HG02798 (cell line): Measurements from ENCODE around the gene SLC9A8.

Experiments
- ATAC-seq: cut with Tn5 transposase; IDR thresholded peaks from one replicate; pipeline ENCODE4 v1.9.1; 2021; ENCODE audit warnings: mild to moderate bottlenecking; ENCODE audit not compliant: unreplicated experiment, poor library complexity

Gene SLC9A8

DNA sequence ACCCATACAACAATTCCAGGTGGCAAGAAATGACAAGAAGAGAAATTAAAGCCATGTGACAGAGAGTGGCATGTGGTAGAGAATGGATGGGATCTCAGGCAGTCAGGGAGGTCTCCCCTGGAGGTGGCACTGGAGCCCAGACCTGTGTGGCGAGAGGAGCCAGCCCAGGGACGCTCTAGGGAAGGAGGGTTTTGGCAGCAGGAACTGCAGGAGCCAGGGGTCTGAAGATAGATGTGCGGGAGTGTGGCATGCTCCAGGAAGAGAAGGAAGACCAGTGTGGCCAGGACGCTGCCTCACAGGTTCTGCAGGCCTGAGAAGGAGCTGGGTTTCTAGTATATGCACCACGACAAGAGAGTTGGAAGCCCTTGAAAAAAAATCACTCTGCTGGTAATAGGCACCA lies 57.6 kb downstream of the SLC9A8 start:
- no peak for ATAC-seq

DNA sequence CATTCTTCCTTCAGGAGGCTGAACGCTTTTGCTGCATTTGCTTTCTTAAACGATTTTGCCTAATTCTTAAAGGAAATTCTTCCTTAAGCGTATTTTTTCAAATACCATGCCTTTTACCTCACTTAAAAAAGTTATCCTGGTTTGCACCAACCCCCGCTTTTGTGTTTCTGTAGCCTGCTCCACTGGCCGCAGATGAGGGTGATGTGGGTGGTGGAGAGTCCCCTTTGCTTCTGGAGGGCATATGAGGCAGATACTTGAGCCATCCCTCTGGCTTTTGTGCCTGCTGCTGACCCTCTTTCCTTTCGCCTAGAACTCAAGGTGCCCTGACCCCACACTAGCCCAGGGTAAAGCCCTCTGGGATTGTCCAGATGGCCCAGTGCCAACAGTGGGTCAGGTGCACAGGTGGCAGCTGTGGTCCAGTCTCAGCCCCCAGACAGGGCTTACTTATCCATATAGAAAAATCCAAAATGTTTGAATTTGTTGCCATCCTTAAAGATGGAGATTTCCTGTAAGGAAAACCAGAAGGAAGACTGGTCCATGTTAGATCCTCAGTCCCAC lies 58.8 kb downstream of the SLC9A8 start:
- ATAC-seq, result no peak

DNA sequence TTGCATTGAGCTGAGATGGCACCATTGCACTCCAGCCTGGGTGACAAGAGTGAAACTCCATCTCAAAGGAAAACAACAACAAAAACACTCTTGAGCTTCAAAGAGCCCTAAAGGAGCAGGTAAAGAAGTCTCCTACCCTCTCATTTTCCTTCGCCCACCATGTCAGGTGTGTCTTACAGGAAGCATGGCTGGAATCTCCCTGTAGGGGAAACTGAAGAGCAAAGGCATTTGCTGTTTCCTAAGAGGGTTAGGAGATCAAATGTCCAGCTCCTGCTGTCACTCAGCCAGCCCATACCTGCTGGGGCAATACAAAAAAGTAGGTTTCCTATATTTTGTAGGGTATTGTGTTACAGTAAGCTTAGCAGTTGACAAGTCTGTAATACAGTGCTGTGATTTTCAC lies 59.4 kb downstream of the SLC9A8 start:
- ATAC-seq, result no peak

DNA sequence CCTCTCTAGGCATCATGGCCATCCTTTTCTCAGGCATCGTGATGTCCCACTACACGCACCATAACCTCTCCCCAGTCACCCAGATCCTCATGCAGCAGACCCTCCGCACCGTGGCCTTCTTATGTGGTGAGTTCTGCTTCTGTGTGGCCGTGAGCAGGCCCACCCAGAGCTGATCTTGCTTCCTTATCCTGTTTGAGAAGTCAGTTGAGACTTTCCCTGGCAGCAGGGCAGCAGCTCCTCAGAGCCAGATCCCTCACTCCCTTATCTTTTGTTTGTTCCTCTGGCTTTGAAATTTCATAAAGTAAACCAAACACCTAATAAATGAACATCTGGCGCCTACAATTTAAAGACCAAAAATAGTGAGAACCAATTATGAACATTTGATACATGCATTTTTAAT lies 62.1 kb downstream of the SLC9A8 start:
- no peak for ATAC-seq

DNA sequence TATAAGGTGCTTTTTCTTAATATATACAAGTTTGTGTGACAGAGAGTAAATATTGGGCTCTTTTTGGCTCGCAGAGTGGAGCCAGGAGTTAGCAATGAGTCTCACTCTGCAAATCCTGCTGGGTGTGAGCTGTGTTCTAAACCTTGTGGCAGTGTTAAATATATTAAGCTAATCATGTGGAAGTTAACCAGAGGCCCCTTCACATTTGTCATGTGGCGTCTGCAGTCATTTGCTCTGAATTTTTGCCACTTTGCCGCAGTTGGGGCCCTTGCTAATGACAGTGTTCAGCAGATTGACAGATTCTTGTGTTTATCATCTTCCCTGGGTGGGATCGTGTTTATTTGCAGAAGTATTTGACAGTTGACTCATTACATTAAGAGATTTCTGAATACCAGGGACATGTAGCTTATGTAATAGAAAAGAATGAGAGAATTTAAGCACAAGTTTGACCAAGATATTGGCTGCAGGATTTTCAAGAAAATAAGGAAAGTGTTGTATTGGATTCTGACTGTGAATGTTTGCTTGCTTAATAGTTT lies 64.8 kb downstream of the SLC9A8 start:
- no peak for ATAC-seq

DNA sequence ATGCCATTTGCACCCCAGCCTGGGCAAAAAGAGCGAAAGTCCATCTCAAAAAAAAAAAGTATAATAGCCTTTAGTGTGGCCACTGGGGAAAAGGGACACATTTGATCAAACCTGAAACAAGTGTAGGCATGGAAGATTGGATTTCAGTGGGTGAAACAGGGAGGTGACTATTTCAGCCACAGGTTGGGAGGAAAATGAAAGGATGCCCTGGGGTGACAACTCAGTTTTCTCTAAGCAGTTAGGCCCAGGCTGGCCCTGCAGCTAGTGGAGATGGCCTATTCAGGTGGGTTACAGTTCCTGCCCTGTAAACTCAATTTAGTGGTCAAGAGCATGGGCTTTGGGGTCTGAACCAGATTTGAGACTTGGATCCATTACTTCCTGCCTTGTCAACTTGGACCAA lies 66.3 kb downstream of the SLC9A8 start:
- ATAC-seq, result no peak

DNA sequence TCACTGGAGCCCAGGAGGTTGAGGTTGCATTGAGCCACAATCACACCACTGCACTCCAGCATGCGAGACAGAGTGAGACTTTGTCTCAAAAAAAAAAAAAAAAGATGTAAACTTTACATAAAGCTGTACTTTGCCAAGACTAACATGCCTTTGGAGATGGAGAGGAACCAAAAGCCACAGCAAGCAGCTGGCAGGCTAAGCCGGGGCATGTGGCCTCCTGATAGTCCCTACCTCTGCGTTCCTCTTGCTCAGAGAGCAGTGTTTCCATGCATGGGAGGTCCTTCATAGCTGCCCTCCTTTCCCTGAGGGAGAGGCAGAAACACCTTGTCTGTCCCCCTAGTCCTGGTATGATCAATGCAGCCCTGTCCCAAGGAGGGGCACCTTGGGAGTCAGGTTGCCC lies 67.5 kb downstream of the SLC9A8 start:
- ATAC-seq, result no peak

DNA sequence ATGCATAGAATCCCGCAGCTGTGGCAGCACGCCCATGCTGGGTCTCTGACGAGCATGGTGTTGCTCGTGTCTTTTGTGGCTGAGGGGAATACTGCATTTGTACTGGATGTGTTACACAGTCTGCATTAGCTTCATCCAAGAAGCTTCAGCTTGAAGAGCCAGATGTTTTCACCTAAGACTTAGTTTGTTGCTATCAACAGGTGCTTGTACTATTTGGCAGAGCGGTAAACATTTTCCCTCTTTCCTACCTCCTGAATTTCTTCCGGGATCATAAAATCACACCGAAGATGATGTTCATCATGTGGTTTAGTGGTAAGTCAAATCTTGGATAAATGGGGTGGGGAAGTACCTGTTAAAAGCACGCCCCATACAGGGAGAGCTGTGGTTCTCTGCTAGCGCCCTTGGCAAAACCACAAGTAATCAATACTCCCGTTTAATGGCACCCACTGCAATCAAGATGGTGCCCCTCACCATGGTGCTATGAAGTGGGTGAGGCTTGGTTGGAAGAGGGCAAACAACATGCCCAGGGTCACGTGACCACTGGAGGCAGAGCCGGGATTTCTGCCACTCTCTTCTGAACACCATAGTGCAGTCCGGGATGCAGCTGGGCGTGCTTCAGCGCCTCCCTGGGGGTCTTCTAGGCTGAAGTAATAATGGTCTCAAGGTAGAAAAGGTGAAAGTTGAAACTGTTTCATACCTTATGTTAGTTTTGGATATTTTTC lies 68.3 kb downstream of the SLC9A8 start:
- no peak for ATAC-seq

DNA sequence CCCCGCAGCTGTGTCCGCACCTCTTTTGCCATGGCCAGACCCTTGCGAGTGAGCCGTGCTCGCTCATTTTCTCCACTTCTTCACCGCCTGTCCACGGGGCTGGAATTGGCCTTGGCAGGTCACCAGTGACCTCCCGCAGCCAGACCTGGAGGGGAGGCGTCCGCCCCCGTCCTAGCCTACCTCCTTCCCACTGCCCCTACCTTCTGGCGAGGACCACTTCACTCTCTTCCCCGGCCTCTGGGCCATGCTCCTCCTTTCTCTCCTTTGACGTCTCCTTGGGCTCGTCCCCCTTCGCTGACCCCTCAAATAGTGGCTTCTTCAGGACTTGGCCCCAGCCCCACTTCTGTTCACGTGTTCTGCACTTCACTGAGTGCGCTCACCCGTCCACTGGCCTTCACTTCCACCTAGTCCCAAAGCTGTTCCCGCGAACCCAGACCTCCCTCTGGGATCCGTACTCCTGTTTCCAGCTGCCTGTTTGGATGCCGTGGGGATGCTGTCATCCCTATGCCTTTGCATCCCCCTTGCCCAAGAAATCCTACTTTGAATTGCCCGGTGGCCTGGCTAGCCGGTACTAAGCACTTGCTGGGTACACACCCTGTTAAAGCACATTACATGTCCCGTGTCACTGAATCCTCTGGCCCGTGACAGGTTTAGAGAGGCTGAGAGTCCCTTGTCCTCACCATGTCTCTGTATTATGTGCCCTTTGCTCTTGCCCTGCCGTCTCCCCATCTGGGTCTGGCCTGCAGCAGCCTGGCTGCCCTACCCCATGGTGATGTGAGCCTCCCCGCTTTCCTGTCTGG lies 69.7 kb downstream of the SLC9A8 start:
- ATAC-seq, result no peak

DNA sequence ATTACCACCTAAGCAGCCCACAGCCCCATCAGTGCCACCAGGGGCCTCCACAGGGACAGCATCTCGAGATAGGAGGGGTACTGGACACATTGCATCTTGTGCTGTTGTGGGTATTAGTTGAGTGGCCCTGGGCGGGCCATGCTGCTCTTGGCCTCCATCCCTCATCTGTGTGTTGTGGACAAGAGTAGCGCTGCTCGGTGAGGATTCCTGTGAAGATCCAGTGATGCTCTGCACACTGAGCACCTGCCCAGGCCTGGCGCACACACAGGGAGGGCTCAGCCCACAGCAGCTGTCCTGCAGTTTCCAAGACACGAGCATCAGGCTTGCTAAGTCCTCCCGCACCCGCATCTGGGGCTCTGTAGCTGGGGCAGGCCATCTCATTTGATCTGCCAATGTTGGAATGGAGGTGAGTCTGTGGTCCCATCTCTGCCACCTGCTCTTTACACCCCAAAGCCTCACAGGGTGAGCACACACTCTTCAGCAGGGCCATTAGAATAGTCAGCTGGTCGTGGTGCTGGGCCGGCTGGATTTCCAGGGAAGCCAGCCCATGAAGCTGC lies 70.7 kb downstream of the SLC9A8 start:
- ATAC-seq, result no peak

DNA sequence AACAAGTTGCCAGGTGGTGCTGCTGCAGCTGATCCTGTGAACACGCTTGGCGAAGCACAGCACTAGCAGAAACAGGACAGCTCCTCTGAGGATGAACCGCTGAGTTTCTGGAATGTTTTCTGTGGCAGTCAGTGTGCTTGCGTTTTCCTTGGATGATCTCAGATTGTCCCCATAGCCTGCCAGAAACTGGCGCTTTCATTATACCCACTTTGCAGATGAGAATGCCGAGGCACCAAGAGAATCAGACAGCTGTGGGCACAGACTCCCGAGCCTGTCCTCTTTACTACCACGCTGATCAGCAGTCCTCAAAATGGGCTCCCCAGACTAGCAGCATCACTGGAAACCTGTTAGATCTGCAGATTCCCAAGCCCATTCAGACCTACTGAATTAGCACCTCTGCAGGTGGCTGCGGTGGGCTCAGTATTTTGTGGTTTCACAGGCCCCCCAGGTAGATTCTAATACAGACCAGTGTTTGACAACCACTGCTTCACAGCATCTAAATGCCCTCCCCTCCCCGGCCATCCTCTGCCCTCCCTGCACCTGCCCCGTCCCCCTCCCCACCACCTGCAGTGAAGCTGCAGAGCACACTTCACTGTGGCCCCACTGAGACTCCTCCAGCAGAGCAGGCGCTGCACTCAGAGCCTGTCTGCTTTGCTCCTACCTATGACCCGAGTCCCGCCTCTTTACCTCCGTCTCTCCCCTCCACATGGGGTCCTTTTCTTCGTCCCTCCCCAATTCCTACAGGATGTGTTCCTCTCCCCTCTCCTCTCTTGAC lies 73.1 kb downstream of the SLC9A8 start:
- ATAC-seq, result no peak

DNA sequence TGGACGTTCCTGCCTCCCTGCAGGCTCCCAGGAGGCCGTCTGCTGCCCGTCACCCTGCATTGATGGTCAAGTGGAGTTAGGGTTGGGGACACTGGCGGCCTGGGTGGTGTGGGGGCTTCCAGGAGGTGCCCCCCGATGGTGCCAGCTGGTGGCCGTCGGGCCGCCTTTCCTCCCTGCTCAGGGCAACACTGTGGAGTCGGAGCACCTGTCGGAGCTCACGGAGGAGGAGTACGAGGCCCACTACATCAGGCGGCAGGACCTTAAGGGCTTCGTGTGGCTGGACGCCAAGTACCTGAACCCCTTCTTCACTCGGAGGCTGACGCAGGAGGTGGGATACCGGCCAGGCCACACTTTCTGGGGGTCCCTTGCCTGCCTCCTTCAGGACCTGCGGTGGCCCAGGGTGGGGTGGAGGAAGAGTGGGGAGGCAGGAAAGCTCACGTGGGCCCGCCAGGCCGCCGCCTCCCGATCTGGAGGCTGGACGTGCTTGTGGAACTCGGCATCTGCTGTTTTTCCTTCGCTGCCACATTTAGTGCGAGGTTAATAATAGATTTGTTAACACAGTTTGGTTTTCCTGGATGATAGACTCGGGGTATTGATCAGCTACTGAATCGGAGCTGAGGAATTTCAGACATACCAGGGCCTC lies 74.1 kb downstream of the SLC9A8 start:
- no peak for ATAC-seq

DNA sequence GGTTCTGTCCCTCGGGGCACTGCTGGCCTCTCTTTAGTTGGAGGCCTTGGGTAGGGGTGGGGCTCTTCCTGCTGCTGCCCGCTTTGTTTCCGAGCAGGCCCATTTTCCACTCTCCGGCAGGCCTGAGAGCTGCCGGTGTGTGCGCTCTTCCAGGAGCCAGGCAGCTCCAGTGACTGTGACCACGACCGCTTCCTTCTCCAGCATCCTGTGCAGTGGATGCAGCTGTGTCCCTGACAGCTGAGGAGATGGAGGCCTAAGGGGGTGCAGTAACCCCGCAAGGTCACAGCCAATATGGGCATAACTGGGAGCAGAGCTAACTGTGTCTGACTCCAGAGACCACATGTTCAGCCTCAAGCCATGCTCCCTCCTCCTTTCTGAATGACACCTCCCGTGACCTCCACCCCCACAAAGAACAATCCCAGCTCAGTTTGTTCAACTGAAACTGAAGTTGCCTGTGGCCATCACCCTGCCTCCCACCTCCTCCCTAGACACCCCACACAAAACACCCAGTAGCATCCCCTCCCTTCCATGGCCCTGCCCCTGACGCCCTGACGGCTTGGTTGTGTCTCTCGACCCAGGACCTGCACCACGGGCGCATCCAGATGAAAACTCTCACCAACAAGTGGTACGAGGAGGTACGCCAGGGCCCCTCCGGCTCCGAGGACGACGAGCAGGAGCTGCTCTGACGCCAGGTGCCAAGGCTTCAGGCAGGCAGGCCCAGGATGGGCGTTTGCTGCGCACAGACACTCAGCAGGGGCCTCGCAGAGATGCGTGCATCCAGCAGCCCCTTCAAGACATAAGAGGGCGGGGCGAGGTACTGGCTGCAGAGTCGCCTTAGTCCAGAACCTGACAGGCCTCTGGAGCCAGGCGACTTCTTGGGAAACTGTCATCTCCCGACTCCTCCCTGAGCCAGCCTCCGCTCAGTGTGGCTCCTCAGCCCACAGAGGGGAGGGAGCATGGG lies 74.9 kb downstream of the SLC9A8 start:
- ATAC-seq, result no peak

DNA sequence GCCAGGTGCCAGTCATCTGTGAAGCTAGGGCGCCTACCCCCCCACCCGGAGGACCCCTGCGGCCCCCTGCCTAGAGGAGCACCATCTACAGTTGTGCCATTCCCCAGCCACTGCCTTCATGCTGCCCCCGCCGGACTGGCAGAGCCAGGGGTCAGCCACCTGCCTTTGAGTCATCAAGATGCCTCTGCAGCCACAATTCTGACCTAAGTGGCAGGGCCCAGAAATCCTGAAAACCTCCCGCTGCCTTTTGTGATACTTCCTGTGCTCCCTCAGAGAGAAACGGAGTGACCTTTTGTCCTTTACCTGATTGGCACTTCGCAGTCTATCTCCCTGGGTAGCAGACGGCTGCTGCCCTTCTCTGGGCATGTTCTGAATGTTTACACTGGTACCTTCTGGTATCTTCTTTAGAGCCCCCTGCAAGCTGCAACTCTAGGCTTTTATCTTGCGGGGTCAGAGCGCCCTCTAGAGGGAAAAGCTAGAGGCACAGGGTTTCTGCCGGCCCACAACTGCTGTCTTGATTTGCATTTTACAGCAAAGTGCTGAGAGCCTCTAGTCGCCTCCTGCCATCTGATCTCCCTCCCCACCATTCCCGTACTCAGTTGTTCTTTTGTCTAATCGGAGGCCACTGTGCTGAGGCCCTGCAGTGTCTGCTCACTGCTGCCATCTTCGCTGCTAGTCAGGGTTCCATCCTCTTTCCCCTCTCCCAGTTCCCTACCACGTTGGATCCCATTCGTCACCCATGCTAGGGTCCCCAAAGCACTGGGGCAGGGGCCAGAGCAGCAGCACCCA lies 75.8 kb downstream of the SLC9A8 start:
- no peak for ATAC-seq

DNA sequence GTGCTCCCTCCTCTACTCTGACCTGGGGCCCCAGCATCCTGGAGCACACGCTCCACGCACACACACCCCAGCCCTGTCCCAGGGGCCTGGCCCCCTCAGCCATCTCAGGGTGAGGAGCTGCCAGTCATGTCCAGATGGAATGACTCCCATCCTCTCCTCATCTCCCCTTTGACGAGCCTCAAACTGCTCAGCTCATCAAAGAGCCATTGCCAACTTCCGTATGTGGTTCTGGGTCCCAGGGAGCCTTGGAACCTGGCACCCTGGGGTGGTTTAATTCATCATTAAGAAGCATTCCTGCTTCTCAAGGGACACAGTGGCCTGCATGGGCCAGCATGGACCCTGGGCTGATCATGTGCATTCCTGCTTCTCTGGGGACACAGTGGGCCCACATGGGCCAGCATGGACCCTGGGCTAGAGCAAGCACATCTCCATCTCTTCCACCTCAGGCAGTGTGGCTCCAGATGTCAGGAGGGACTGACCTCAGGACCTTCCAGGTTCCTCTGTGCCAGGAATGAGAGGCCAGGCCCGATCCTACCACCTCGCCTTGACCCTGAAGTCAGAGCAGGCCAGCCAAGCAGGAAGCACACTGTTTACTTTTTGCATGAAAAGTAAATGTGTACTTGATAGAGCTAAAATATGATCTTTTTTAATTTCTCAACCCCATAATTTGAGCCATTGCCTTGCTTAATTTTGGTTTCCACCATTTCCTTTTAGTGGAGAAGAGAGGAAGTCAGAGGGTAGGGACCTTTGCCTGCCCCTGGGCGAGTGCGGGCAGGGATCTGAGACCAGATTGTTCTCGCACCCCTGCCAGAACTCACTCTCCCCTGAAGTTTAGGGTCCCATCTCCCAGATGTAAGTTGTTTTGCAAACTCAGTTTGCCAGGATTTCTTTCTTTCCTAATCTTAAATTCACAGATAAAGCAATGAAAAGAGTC lies 76.6 kb downstream of the SLC9A8 start:
- no peak for ATAC-seq

DNA sequence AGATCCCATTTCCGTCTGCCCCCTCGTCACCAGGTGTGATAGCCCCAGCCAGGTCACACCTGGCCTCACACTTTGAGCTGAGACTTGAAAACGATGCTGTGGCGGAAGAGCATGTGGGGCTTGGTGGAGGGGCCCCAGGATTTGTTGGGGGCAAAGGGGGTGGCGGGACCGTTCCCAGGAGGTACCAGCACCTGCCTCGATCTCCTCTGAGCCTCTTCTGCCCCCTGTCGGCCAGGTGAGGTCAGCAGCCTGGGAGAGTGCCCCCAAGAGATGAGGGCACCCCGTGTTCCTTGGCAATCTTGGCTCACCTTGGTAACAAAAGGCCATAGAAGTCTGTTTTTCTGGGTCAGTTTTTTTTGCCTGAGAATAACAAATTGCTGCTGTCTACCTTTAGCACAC lies 77.3 kb downstream of the SLC9A8 start:
- no peak for ATAC-seq
